GM19043 (cell line): Measurements from ENCODE around the gene GHR.

Experiments
- ATAC-seq: cut with Tn5 transposase; IDR thresholded peaks from one replicate; pipeline ENCODE4 v1.9.1; 2021; ENCODE audit warnings: low read depth; ENCODE audit not compliant: unreplicated experiment

GHR gene

GRCh38 chr5:42461033-42461432, 37.8 kb downstream of the GHR start:
- no peak for ATAC-seq

- ATAC-seq = no peak
Measured at GRCh38 chr5:42461507-42461906, 38.3 kb downstream of the GHR start.

GRCh38 chr5:42462083-42462482, 38.8 kb downstream of the GHR start:
- ATAC-seq = no peak

GRCh38 chr5:42467572-42467971, 44.3 kb downstream of the GHR start:
- ATAC-seq = no peak

GRCh38 chr5:42467981-42468524, 44.8 kb downstream of the GHR start:
- ATAC-seq = no peak

- ATAC-seq = peak; percentile 93
Measured at GRCh38 chr5:42483472-42484154, 60.4 kb downstream of the GHR start.

GRCh38 chr5:42487077-42487476, 63.8 kb downstream of the GHR start:
- ATAC-seq = no peak

- ATAC-seq = no peak
Measured at GRCh38 chr5:42487821-42488220, 64.6 kb downstream of the GHR start.

- ATAC-seq = no peak
Measured at GRCh38 chr5:42490831-42491230, 67.6 kb downstream of the GHR start.

GRCh38 chr5:42491699-42492098, 68.5 kb downstream of the GHR start:
- ATAC-seq = no peak

- ATAC-seq = no peak
Measured at GRCh38 chr5:42492974-42493373, 69.7 kb downstream of the GHR start.

- ATAC-seq = no peak
Measured at GRCh38 chr5:42494414-42494813, 71.2 kb downstream of the GHR start.

GRCh38 chr5:42495914-42496313, 72.7 kb downstream of the GHR start:
- no peak for ATAC-seq

GRCh38 chr5:42496397-42497156, 73.3 kb downstream of the GHR start:
- ATAC-seq = no peak

- ATAC-seq = no peak
Measured at GRCh38 chr5:42498000-42498399, 74.8 kb downstream of the GHR start.

- no peak for ATAC-seq
Measured at GRCh38 chr5:42499016-42499415, 75.8 kb downstream of the GHR start.

- no peak for ATAC-seq
Measured at GRCh38 chr5:42500003-42500599, 76.9 kb downstream of the GHR start.

GRCh38 chr5:42502613-42503470, 79.6 kb downstream of the GHR start:
- no peak for ATAC-seq

GRCh38 chr5:42506662-42507061, 83.4 kb downstream of the GHR start:
- ATAC-seq = no peak

- ATAC-seq = no peak
Measured at GRCh38 chr5:42507451-42508097, 84.3 kb downstream of the GHR start.
